Urothelium cell line (cell line): Measurements from ENCODE around the gene THSD8.

Source experiments
- DNase-seq: peaks from one replicate; pipeline ENCODE4 v3.0.0; 2011; ENCODE audit warnings: low spot score, mixed read lengths
- FAIRE-seq: peaks from 2 replicates; lab custom pipeline; 2011; peaks lifted over from hg19 to GRCh38; lab: Jason Lieb, UNC

The THSD8 gene

GRCh38 chr19:12801466-12802266 is at the start of gene THSD8, which contains the start of gene PRDX2:
Gene THSD8, plus strand, starts transcription at chr19:12802069. Its CDS starts 3 bp downstream, at chr19:12802072.
Gene PRDX2, minus strand, starts transcription at chr19:12801800. Its CDS starts 539 bp downstream, at chr19:12801261.
- DNase-seq, result peak; percentile 72

GRCh38 chr19:12754465-12755196 is 47.2 kb upstream of the THSD8 start:
- no peak for DNase-seq
- FAIRE-seq, result no peak

More at GRCh38 chr19:12801466-12802266, at the start of gene THSD8, which contains the start of gene PRDX2:
- no peak for FAIRE-seq

GRCh38 chr19:12756150-12756883 is 45.6 kb upstream of the THSD8 start:
- DNase-seq (no peak), FAIRE-seq (no peak)

- FAIRE-seq (no peak), DNase-seq (peak; percentile 58)
Observed at GRCh38 chr19:12757544-12758274, 44.2 kb upstream of the THSD8 start.

- no peak for FAIRE-seq
- no peak for DNase-seq
Observed at GRCh38 chr19:12759686-12760085, 42.2 kb upstream of the THSD8 start.

- FAIRE-seq, result no peak
- DNase-seq, result no peak
Observed at GRCh38 chr19:12763100-12763499, 38.8 kb upstream of the THSD8 start.

GRCh38 chr19:12764698-12765097 is 37.2 kb upstream of the THSD8 start:
- DNase-seq (no peak), FAIRE-seq (no peak)

- DNase-seq (peak; percentile 73), FAIRE-seq (no peak)
Observed at GRCh38 chr19:12766051-12766521, 35.8 kb upstream of the THSD8 start.

- no peak for FAIRE-seq
- DNase-seq, result no peak
Observed at GRCh38 chr19:12767150-12767549, 34.7 kb upstream of the THSD8 start.

- no peak for DNase-seq
- no peak for FAIRE-seq
Observed at GRCh38 chr19:12767666-12768065, 34.2 kb upstream of the THSD8 start.

GRCh38 chr19:12769689-12770088 is 32.2 kb upstream of the THSD8 start:
- no peak for DNase-seq
- no peak for FAIRE-seq

GRCh38 chr19:12770922-12771321 is 30.9 kb upstream of the THSD8 start:
- DNase-seq (no peak), FAIRE-seq (no peak)

GRCh38 chr19:12772323-12772722 is 29.5 kb upstream of the THSD8 start:
- FAIRE-seq (no peak), DNase-seq (no peak)

GRCh38 chr19:12773571-12773970 is 28.3 kb upstream of the THSD8 start:
- DNase-seq (no peak), FAIRE-seq (no peak)

- FAIRE-seq (no peak), DNase-seq (no peak)
Observed at GRCh38 chr19:12774588-12775555, 27.0 kb upstream of the THSD8 start, which contains the start of gene HOOK2. Gene HOOK2, minus strand, starts transcription at chr19:12775552. Its CDS starts 103 bp downstream, at chr19:12775449.

GRCh38 chr19:12777217-12778016 is 24.5 kb upstream of the THSD8 start:
- no peak for FAIRE-seq
- DNase-seq, result peak; percentile 73

GRCh38 chr19:12778017-12778904 is 23.6 kb upstream of the THSD8 start:
- no peak for DNase-seq
- no peak for FAIRE-seq

- DNase-seq (no peak), FAIRE-seq (no peak)
Observed at GRCh38 chr19:12778905-12779161, 23.0 kb upstream of the THSD8 start.
